GM19193 (cell line): ENCODE results near the gene MYH11.

Source experiments
- POLR2A ChIP-seq: IDR thresholded peaks from 4 replicates; pipeline ENCODE4 v1.6.1; 2011; ENCODE audit not compliant: insufficient read depth, insufficient read length; ENCODE audit errors: extremely low read depth

Gene MYH11

GRCh38 chr16:15886078-15886477, 29.2 kb upstream of the MYH11 start:
- no peak for TF ChIP-seq POLR2A

DNA sequence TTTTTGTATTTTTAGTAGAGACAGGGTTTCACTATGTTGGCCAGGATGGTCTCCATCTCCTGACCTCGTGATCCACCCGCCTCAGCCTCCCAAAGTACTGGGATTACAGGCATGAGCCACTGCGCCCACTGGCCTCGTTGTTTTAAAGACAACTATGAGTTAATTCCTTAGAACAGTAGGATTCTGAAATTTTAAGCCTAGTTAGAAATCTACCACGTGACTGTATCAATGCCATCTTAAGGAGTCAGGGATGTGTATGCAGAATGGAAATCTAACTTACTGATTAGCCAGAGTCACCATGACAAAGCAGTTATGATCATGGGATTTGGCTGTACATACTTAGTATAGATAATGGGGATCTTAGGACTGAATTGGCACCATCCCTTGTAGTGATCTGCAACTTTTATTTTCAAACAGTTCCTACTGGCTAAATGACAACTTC, 28.8 kb upstream of the MYH11 start:
- TF ChIP-seq POLR2A: no peak

DNA sequence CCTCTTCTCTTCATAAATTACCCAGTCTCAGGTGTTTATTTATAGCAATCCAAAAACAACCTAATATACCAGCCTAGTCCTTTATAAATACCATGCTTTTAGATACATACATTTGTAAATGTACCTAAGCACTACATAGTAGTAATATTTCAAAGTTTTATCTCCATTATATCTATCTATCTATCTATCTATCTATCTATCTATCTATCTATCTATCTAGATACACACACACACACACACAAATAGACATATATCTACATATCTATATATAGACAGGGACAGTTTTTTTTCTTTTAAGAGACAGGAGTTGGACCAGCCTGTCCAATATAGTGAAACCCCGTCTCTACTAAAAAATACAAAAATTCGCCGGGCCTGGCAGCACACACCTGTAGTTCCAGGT, 25.7 kb upstream of the MYH11 start:
- TF ChIP-seq POLR2A: no peak

DNA sequence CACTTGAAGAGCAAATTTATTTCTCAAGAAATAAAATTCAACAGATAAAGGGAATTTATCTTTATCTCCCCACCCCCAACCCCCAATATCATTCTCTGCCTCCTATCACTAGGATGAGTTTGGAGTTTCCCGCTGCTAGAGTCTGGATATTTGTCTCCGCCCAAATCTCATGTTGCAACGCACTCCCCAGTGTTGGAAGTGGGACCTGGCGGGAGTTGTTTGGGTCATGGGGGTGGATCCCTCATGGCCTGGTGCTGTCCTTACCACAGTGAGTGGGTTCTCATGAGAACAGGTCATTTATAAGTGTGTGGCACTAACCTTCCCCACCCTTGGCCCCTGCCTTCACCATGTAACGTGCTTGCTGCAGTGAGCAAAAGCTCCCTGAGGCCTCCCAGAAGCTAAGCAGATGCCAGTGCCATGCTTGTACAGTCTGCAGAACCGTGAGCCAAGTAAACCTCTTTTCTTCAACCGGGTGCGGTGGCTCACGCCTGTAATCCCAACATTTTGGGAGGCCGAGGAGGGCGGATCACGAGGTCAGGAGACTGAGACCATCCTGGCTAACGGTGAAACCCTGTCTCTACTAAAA, 25.1 kb upstream of the MYH11 start:
- no peak for TF ChIP-seq POLR2A

GRCh38 chr16:15880434-15881308, 23.8 kb upstream of the MYH11 start:
- TF ChIP-seq POLR2A: no peak

- TF ChIP-seq POLR2A: no peak
Measured at GRCh38 chr16:15879255-15879811, 22.5 kb upstream of the MYH11 start.

- TF ChIP-seq POLR2A: no peak
Measured at GRCh38 chr16:15876503-15876902, 19.7 kb upstream of the MYH11 start.

- TF ChIP-seq POLR2A: no peak
Measured at GRCh38 chr16:15874745-15875314, 18.0 kb upstream of the MYH11 start.

DNA sequence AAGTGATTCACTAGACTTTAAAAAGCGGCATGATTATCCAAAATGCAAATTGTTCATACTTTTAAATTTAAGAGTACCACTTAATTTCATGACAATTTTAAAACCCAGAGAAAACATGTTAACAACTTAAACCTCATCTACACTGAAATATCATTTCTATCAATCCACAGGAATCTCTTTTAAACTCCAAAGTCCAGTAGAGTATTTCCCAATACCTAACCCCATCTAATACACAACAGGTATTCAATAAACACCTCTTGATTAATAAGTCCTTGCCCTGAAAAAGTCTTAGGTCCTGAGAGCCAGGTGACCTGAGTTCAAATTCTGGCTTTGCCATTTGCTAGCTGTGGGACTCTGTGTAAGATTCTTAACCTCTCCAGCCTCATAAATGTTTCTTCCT, 16.9 kb upstream of the MYH11 start:
- no peak for TF ChIP-seq POLR2A

DNA sequence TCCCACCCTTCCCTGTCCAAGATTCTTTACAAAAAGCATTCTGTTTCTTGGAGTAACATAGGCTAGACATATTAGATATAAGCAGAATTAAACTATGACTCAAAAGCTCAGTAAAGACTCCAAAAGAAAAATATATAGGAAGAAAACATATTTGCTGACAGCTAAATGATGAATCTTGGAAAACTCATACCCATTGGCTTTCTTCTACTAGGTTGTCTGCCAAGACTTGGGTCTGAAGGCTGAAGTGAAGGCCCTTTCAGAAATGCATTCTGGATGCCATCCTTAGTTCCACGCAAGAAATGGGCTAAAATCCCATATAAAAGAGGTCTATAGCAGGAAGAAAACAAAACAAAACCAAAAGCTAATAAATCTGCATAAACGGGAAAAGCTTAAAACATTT, 16.5 kb upstream of the MYH11 start:
- TF ChIP-seq POLR2A: no peak

DNA sequence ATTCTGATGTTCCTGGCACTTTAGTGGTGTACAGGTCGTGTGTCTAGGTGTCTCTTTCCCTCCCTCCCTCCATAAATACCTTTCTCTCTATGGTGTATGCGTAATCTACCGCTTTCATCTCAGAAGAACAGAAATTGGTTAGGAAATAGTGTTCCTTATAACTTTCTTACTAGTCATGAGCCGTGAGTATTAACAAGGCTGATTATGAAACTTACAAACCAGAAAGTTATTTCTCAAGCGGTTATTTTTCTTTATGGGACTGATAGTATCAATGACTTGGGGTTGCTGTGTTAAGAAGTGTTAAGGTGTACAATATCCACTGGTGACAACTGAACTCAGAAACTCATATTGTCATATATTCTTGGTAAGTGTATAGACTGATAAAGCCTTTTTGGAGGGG, 13.2 kb upstream of the MYH11 start:
- no peak for TF ChIP-seq POLR2A

- TF ChIP-seq POLR2A: no peak
Measured at GRCh38 chr16:15866451-15866850, 9.6 kb upstream of the MYH11 start.

DNA sequence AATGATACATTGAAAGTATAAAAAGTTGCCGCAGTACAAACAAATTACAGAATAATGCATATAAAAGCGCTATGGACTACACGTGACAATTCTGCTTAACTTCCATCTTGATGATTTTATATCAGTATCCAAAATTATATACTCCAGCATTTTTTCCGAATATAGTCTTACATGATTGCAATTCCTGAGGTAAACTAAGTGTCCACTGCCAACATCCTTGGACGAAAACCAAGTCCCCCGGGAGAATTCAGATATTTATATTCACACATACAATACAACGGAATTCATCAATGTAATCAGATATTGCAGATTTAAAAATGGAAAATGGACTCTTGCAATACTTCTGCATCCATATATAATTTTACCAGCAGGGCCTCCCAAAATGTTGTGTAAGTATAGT, 8.9 kb upstream of the MYH11 start:
- TF ChIP-seq POLR2A: no peak

GRCh38 chr16:15864939-15865338, 8.1 kb upstream of the MYH11 start:
- no peak for TF ChIP-seq POLR2A

DNA sequence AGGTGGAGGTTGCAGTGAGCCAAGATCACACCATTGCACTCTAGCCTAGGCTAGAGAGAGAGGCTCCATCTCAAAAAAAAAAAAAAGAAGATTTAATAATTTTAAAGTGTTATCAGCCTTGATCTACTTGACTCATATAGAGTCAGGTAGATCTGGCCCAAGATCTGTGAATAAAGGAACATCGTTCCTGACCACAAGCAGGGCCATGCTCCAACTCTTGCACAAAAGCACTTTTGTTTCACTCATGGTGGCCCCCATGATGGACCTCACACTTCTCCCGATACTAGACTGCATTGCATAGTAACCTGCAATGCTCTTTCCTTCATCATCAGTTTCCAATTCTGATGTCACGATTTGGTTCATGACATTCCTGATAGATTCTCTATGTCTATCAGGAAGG, 5.2 kb upstream of the MYH11 start:
- no peak for TF ChIP-seq POLR2A

DNA sequence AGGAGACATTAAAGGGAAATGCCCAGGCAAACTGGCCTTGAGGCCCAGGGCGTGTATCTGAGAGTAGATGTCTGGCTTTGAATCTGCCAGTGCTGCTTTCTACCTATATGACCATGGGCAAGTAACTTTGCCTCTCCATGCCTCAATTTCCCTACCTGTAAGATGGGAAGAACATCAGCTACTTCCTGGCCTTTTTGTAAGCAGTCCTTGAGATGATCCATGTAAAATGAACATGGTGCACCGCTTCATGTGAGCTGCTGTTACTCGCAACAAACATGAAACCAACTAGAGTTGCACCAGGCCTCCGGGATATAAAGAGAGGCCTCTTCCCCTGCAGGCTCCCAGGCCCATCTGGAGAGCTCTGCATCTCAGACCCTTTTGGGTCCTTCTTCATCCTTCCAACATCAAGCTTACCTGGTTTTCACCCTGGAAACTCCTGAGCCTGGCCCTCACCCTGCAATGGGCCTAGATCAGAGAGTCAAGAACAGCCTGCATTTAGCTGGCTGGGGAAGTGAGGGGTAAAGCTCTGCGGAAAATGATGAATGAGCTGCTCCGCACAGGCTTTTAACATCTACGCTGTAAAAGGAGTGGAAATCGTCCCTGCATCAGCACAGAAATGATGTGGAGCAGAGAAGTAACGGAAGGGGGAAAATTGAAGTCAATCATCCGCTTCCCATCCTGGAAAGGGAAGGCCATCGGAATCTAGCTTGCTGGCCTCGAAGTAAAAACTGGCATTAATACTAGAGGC, 2.3 kb upstream of the MYH11 start:
- no peak for TF ChIP-seq POLR2A
